Activated CD8-positive, alpha-beta T cell treated with anti-CD3 and anti-CD28 coated beads for 36 hours (primary cell): ENCODE measurements around the gene SH3BP2. TPM values are rescaled to one million over a fixed set of nuclear protein-coding genes. Genes with fewer than 3 reads are reported as not detected.
A peak's percentile ranks its signal among the peaks of the same experiment; 100 is the strongest.

Source experiments
- ATAC-seq: fragments of 200-7000 bp; cut with Tn5 transposase; one replicate; pipeline ENCODE4 v1.10.0; 2021; ENCODE audit warnings: mild to moderate bottlenecking, moderate library complexity
- CTCF ChIA-PET: fragments of 350-600 bp; sonication (Branson Sonifier 250); formaldehyde crosslinking; loops from one replicate; lab custom pipeline; 2021; ENCODE audit warnings: antibody characterized with exemption; lab: Charles Lee
- POLR2A ChIA-PET: fragments of 350-600 bp; sonication (Branson Sonifier 250); formaldehyde crosslinking; loops from one replicate; lab custom pipeline; 2021; ENCODE audit warnings: antibody characterized with exemption; lab: Charles Lee
- DNase-seq: peaks from one replicate; pipeline ENCODE4 v3.0.0-alpha.2; 2020
- H3K27ac Mint-ChIP-seq: one replicate; pipeline ENCODE4 v1.8.0; 2021; ENCODE audit warnings: mild to moderate bottlenecking, mixed read lengths
- H3K27me3 Mint-ChIP-seq: one replicate; pipeline ENCODE4 v1.8.0; 2021; ENCODE audit warnings: mixed read lengths
- H3K36me3 Mint-ChIP-seq: one replicate; pipeline ENCODE4 v1.8.0; 2021; ENCODE audit warnings: low read depth, mixed read lengths
- H3K4me1 Mint-ChIP-seq: one replicate; pipeline ENCODE4 v1.8.0; 2021; ENCODE audit warnings: low read depth, mixed read lengths
- H3K4me3 Mint-ChIP-seq: one replicate; pipeline ENCODE4 v1.8.0; 2021; ENCODE audit warnings: mild to moderate bottlenecking, moderate library complexity, mixed read lengths
- H3K9me3 Mint-ChIP-seq: one replicate; pipeline ENCODE4 v1.8.0; 2021; ENCODE audit warnings: mixed read lengths
- intact Hi-C: fragments of 100-400 bp; cut with micrococcal nuclease; formaldehyde crosslinking; loops from one replicate; pipeline ENCODE4 v1.10.0; 2022
- total RNA-seq, 2 experiments: library from RNA; stranded (reverse); gene quantifications; one replicate each; pipeline ENCODE4 v1.2.3, GENCODE V29; 2021
- TF ChIP-seq, protein P1 (sequence below): fragments of 200-600 bp; IDR thresholded peaks from one replicate; pipeline ENCODE4 v1.8.0; 2022; ENCODE audit warnings: antibody characterized with exemption, mild to moderate bottlenecking

The SH3BP2 gene
- total RNA-seq, 2 experiments from 2014 or later: 54.8 to 59.0 TPM

DNA sequence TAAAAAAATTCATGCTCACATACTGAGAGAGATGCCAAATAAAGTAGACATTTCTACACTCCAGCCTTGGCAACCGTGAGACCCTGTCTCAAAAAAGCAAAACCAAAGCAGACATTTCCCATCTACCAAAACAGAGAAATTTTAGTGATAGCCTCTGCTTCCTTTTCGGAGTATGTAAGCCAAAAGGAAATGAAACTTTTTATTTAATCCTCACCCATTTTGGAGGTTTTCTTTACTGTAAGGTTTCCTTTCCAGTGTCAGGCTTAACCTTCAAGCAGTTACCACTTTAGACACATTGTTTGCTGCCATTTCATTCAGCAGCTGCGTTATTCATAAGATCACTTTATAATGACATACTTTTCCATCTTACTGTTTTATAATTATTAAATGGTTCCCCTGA is 66.6 kb downstream of the SH3BP2 start:
- peak overlapping the region; percentile 69 for H3K27ac Mint-ChIP-seq
- H3K4me3 Mint-ChIP-seq: no peak overlapping the region
- H3K4me1 Mint-ChIP-seq: peaks cover 72% of the 10 kb centered on the region

DNA sequence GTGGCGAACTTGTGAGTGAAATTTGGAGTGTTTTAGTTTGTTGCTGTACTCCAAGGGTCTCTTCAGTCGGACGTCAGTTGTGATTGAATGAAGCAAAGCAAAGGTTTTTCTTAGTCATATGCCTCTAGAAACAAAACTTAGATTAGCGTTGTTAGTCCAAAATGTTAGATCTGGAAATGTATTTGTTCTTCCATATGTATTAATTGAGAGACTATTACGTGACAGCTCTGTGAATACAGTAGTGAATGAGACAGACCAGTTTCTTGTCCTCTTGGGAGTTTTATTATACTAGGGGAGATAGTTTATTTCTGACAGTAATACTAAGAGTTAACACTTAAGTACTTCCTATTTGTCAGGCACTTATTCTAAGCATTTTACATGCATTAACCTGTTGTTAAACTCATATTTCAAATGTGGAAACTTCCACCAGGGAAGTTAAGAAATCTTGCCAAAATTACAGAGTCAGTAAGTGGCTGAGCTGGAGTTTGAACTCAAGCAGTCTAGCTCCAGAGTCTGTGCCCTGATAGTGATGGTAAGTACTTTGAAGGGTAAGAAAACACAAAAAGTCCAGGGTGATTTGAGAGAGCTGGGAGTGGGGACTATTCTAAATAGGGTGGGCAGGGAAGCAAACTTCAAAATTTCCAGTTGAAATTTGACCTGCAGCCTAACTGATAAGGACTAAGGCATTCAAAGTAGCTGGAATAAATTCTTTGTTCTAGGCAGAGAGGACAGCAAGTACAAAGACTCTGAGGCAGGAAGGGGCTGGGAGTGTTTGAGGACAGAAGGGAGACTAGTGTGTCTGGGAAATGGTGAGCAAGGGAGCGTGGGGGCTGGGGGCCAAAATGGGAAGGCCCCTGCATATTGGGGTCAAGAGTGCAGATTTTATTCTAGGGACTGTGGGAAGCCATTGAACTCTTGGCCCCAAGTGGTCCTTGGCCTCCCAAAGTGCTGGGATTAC is 67.8 kb downstream of the SH3BP2 start:
- no peak for DNase-seq
- peaks cover 74% of the 10 kb centered on the region for H3K4me1 Mint-ChIP-seq
- H3K9me3 Mint-ChIP-seq: no peaks in the 10 kb centered on the region
- ChIA-PET POLR2A (interaction anchor here (0.8 to 1.4 kb wide), 5 partner anchors 12 to 49 kb away, joined by 3 to 4 read pairs (median 3); no protein-coding TSS in a partner anchor), CTCF (interaction anchor here (0.7 to 1.4 kb wide), 5 partner anchors 8 to 98 kb away, joined by 3 to 4 read pairs (median 3); no protein-coding TSS in a partner anchor)
- intact Hi-C loops: no loop called here
- TF ChIP-seq, protein P1, sequence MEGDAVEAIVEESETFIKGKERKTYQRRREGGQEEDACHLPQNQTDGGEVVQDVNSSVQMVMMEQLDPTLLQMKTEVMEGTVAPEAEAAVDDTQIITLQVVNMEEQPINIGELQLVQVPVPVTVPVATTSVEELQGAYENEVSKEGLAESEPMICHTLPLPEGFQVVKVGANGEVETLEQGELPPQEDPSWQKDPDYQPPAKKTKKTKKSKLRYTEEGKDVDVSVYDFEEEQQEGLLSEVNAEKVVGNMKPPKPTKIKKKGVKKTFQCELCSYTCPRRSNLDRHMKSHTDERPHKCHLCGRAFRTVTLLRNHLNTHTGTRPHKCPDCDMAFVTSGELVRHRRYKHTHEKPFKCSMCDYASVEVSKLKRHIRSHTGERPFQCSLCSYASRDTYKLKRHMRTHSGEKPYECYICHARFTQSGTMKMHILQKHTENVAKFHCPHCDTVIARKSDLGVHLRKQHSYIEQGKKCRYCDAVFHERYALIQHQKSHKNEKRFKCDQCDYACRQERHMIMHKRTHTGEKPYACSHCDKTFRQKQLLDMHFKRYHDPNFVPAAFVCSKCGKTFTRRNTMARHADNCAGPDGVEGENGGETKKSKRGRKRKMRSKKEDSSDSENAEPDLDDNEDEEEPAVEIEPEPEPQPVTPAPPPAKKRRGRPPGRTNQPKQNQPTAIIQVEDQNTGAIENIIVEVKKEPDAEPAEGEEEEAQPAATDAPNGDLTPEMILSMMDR: no peak
- peak overlapping the region; percentile 69 for H3K27ac Mint-ChIP-seq
- no peak overlapping the region for H3K4me3 Mint-ChIP-seq
- peaks cover 8% of the 10 kb centered on the region for H3K36me3 Mint-ChIP-seq
- no peak for ATAC-seq
- H3K27me3 Mint-ChIP-seq: no peaks in the 10 kb centered on the region

More for the DNA sequence above, 66.6 kb downstream of the SH3BP2 start:
- TF ChIP-seq, protein P1: no peak
- ChIA-PET POLR2A (interaction anchor here (0.8 to 1.4 kb wide), 3 partner anchors 10 to 20 kb away, joined by 3 to 4 read pairs (median 3); no protein-coding TSS in a partner anchor), CTCF (interaction anchor here (0.9 to 1.4 kb wide), 3 partner anchors 9 to 97 kb away, joined by 3 to 4 read pairs (median 3); no protein-coding TSS in a partner anchor)
- Mint-ChIP-seq H3K9me3 (no peaks in the 10 kb centered on the region), H3K27me3 (no peaks in the 10 kb centered on the region), H3K36me3 (peaks cover 11% of the 10 kb centered on the region)
- intact Hi-C loops: no loop called here
- DNase-seq (no peak), ATAC-seq (peak; percentile 47)

DNA sequence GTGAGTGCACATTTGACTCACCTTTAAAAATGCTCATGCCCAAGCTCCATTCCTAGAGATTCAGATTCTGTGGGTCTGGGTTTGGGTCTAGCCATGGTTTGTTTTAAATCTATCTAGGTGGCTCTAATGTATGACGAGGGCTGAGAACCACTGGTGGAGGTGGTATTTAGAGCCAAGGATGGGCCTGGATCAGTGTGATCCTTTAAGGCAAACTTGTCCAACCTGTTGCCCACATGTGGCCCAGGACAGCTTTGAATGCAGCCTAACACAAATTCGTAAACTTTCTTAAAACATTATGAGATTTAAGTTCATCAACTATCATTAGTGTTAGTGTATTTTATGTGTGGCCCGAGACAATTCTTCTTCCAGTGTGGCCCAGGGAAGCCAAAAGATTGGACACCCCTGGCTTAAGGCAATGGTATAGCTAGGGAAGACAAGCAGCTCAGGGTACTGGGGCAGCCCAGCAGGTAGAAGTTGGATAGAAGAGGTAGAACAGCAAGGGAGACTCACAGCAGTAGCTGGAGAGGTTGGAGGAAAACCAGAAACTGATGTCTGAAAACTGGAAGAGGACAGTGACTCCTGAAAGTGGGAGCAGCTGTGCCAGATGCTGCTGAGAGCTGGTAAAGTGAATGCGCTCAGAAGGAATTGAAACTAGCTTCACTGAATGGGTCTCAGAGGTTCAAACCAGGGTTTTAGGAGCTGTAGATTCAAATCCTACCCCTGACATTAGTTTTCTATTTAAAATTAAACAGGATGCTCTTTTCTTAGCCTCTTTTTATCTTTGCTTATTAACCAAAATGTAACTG is 68.9 kb downstream of the SH3BP2 start:
- Mint-ChIP-seq H3K4me3 (no peak overlapping the region), H3K4me1 (peaks cover 78% of the 10 kb centered on the region), H3K36me3 (peaks cover 8% of the 10 kb centered on the region), H3K27ac (no peak overlapping the region), H3K27me3 (no peaks in the 10 kb centered on the region), H3K9me3 (no peaks in the 10 kb centered on the region)
- POLR2A ChIA-PET: interaction anchor here (0.9 to 1.7 kb wide), 5 partner anchors 12 to 102 kb away, joined by 3 read pairs; no protein-coding TSS in a partner anchor
- ATAC-seq (no peak), DNase-seq (no peak)
- TF ChIP-seq, protein P1: no peak
- intact Hi-C loops: no loop called here
- CTCF ChIA-PET: interaction anchor here (0.7 to 1.3 kb wide), 5 partner anchors 9 to 92 kb away, joined by 3 to 4 read pairs (median 3); no protein-coding TSS in a partner anchor

DNA sequence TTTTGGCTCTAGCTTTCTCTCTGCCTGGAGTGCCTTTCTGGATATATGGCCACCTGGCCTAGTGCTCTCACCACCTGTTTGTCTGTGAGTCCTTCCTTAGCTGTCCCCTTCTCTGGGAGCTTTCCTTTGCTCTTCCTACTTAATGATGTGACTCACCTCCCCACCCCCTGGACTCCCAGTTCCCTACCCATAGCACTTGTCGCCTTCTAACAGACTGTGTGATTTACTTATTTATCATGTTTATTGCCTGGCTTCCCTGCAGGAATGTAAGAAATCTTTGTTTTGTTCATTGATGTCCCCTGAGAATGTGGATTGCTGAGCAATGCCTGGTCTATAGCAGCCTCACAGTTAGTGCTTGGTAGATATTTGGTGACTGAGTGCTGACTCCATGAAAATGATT is 69.6 kb downstream of the SH3BP2 start:
- peaks cover 81% of the 10 kb centered on the region for H3K4me1 Mint-ChIP-seq

More for the DNA sequence above, 69.6 kb downstream of the SH3BP2 start:
- CTCF ChIA-PET: interaction anchor here (0.9 to 1.3 kb wide), 3 partner anchors 9 to 91 kb away, joined by 3 to 4 read pairs (median 3); no protein-coding TSS in a partner anchor
- intact Hi-C loops: no loop called here
- no peaks in the 10 kb centered on the region for H3K9me3 Mint-ChIP-seq
- TF ChIP-seq, protein P1: no peak
- POLR2A ChIA-PET: interaction anchor here (0.9 to 1.7 kb wide), 3 partner anchors 13 to 103 kb away, joined by 3 read pairs; no protein-coding TSS in a partner anchor
- H3K4me3 Mint-ChIP-seq: no peak overlapping the region
- no peaks in the 10 kb centered on the region for H3K27me3 Mint-ChIP-seq
- peak overlapping the region; percentile 2 for H3K27ac Mint-ChIP-seq
- no peak for ATAC-seq
- DNase-seq: no peak
- peaks cover 7% of the 10 kb centered on the region for H3K36me3 Mint-ChIP-seq
